Stimulated activated CD8-positive, alpha-beta memory T cell treated with anti-CD3 and anti-CD28 coated beads, Interleukin-15, amount 100 ng/mL, for 48 hours (primary cell): ENCODE data around the gene FASN.
"Not testable (repeated sequence)": the region's sequence is repeated elsewhere in the genome, so short reads cannot be mapped to it uniquely, and the experiment has no call there.

Experiments
- DNase-seq, 2 donors: peaks; one replicate each; pipeline ENCODE4 v3.0.0-alpha.2; 2020; ENCODE audit warnings: low read depth in 2 of 2

Gene FASN

DNA sequence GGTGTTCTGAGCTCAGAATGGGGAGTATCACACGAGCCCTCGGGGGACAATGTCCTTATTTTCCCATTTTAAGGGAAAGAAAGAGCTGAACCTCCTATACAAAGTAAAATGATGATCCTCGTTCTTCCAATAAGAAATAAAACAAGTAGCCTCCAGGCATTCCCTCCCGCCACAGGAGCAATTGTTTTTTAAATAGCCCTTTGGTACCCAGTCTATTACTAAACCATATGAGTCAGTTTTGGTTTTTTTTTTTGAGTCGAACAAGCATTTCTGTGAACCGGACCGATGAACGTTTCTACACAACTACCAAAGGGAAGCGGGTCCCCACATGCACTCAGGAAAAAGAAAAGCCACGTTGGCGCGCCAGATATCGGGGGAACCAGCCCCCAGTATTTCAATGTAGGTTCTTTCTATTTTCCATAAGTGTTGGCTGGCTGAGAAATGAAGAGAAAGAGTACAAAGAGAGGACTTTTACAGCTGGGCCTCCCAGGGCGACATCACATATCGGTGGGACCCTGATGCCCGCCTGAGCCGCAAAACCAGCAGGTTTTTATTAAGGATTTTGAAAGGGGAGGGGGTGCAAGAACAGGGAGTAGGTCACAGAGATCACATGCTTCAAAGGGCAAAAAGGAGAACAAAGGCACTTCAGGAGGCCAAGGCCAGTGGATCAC is 56.8 kb downstream of the FASN start:
- no peak for DNase-seq

DNA sequence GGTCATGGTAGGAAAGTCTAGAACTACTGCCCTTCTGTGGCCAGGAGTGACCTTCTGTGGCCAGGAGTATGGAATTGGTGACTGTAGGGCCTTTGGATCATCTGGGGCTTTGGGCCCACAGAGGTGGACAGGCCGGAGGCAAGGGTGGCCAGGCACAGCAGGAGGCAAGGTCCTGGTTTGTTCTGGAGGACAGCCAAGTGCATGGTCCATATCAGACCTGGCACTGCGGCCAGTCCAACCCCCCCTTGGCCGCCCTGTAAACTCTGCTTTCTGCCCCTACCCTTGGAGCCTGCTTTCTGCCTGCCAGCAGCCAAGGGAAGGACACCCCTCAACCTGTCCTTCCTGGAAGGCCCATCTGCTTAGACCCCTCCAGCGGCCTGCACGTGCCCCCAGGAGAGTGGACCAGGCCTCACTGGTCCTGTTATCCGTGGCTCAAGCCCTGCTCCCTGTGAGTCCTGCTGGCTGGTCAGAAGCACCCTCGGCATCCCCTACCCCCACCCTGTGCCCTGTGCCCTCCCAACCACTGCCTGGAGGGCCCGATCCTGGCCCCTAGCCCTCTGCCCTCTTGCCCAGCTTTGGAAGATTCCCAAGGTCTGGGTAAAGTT is 58.2 kb downstream of the FASN start:
- DNase-seq = no peak

DNA sequence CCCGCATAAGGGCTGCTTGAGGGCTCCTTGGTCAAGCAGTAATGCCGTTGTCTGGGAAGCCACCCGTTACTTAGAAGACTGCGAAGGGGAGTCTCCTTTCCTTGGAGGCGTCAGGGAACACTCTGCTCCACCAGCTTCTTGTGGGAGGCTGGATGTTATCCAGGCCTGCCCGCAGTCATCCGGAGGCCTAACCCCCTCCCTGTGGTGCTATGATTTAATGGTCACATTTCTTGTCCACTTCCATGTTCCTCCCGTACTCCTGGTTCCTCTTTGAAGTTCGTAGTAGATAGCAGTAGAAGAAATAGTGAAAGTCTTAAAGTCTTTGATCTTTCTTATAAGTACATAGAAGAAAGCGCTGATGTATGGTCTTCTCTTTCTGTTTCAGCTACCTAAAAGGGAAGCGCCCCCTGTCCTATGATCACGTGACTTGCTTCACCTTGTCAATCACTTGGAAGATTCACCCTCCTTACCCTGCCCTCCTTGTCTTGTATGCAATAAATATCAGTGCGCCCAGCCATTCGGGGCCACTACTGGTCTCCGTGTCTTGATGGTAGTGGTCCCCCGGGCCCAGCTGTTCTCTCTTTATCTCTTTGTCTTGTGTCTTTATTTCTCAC is 59.1 kb downstream of the FASN start:
- not testable (repeated sequence) for DNase-seq

DNA sequence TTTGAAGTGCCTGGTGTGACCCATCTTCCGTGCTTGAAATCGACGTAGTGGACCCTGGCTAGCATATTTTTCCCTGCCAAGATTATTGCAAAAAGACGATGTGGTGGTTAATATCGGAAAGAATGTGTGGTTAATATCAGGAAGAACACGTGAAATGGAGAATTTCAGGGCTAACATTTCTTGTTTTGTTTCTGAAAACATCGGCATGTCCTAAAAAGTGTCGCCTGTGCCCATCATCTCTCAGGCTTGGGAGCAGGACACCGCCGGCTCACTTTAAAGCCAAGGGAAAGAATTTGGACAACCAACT is 60.2 kb downstream of the FASN start:
- DNase-seq = no peak

DNA sequence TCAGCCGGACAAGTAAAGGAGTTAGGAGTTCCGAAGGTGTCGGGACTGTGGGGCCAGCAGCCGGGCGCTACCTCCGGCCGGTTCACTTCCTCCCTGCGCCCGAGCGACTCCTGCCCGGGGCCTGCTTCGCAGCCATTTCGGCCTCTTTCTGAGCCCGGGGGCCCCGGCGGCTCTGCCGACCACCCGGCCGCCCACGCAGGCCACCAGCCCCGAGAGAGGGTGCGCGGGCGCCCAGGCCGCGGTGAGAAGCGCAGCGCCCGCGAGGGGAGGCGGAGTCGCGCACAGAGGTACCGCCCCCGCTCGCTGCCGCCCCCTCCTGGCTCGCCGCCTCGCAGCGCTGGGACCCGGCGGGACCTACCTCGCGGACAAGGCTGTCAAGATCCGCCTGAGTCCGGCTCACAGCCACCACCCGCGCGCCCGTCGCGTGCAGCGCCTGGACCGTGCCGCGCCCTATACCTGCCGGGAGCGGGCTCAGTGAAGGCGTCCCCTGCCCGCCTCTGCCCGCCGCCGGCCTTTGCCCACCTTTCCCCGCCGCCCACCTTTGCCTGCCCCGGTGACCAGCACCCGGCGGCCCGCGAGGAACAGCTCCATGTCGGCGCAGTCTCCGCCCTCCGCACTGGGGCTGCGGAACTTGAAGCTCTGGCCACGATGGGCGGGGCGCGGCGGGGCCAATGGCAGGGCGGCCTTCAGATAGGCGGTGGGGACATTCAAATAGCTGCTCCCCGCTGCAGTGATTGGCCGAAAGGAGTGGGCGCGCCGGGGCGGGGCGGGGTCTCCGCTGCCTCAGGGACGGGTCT is 60.7 kb downstream of the FASN start, which contains the start of gene DCXR:
DCXR (minus strand) TSS at position 606 of the 797 bp plus-strand sequence; CDS start at position 591, 15 bp downstream.
- peak; percentile 96 to 97 for DNase-seq

DNA sequence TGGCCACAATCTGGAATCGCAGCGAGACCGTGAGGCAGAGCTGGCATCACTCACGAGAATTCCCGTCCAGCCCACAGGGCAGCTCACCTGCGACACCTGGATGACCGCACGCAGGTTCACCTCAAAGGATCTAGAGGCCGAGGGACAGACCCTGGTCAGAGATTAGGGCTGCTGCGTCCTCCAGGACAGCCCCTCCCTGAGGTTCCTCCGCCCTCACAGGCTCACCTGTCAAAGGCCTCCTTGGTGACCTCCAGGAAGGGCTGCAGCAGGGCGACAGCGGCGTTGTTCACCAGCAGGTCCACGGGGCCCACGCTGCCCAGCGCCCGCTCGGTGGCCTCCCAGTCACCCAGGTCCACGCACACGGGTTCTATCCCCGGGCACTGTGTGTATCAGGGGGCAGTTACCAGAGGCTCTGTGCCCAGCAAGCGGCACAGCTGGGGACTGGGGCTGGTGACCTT is 61.4 kb downstream of the FASN start:
- no peak for DNase-seq

DNA sequence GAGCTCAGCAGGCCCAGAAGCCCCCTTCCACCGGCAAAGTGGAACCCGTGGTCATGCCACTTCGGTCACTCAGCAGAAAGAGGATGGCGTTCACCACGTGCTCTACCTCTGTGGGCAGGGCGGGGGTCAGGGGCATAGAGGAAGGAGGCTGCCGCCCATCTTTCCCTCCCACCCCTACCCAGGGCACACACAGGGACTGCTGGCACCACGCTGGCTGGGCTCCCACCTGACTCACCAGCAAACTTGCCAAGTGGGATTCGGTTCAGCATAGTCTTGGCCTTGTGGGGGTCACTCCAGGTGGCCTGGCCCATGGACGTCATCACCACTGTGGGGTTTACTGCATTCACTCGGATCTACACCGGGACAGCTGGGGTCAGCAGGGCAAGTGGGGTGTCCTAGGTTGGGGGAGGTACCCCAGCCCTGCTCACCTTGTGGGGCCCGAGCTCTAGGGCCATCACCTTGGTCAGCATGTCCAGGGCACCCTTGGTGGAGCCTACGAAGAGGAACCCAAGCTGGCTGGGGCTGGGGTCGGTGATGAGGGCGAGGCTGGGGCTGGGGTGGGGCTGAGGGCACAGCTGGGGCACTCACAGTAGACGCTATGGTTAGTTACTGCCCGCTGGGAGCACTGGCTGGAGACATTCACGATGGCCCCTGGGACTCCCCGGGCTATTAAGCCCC is 61.9 kb downstream of the FASN start:
- DNase-seq = no peak

DNA sequence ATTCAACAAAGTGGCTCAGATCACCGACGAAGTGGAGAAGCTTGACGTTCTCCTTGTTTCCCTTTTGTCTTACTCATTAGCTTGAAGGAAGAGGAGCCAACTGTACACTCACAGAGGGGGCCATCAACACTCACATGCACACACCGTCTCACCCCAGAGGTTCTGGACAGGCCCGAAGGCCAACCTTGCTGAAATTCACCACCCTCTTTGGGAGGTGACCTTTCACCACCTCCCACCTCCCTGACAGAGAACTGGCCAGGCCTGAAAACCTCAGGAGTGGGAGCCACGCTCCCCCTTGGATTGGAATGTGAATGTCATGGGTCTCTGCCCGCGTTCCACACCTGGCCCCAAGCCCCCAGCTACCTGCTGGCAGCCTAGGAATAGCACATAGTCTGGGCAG is 62.5 kb downstream of the FASN start:
- no peak for DNase-seq

DNA sequence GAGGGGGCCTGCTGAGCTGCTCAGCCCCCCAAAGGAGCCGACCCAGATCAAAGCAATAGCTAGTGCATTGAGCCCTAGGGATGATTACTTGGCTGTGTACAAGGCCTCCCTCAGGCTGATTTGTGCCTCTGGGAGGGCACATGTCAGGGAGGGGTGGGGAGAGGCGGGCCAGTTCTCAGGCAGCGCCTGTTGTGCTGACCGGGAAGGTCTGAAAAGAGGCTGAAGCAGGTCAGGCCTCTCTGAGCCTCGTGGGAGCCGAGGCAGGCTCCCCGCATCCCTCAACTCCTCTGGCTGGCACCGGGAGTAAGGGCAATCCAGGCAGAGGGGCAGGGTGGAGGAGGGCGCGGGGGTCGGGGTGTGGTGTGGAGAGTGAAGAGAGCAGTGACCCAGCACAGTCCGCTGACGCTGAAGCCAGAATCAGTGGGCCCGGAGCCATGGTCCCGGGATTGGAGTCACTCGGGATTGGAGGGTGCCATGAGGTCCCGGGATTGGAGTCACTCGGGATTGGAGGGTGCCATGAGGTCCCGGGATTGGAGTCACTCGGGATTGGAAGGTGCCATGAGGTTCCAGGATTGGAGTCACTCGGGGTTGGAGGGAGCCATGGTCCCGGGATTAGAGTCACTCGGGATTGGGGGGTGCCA is 63.5 kb downstream of the FASN start:
- no peak for DNase-seq

DNA sequence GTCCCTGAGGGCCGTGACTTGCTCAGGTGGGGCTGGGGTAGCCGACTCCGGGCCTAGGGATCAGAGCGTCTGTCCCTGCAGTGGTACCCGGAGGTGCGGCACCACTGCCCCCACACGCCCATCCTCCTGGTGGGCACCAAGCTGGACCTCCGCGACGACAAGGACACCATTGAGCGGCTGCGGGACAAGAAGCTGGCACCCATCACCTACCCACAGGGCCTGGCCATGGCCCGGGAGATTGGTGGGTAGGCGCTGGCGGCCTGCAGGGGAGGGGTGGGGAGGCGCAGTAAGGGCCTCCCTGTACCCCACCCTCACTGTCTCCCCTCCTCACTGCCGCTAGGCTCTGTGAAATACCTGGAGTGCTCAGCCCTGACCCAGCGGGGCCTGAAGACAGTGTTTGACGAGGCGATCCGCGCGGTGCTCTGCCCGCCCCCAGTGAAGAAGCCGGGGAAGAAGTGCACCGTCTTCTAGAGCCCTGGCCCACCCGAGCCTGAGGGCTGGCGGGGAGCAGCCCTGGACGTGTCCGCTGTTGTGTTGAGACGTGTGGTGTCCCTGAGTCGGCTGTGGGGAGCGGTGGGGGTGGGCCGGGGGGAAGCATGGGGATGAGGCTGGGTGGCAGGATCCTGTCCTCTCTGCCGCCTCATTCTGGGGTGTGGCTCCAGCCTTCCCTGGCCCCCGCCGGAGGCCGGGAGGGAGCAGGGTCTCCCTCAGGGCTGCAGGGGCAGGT is 64.5 kb downstream of the FASN start:
- no peak for DNase-seq

DNA sequence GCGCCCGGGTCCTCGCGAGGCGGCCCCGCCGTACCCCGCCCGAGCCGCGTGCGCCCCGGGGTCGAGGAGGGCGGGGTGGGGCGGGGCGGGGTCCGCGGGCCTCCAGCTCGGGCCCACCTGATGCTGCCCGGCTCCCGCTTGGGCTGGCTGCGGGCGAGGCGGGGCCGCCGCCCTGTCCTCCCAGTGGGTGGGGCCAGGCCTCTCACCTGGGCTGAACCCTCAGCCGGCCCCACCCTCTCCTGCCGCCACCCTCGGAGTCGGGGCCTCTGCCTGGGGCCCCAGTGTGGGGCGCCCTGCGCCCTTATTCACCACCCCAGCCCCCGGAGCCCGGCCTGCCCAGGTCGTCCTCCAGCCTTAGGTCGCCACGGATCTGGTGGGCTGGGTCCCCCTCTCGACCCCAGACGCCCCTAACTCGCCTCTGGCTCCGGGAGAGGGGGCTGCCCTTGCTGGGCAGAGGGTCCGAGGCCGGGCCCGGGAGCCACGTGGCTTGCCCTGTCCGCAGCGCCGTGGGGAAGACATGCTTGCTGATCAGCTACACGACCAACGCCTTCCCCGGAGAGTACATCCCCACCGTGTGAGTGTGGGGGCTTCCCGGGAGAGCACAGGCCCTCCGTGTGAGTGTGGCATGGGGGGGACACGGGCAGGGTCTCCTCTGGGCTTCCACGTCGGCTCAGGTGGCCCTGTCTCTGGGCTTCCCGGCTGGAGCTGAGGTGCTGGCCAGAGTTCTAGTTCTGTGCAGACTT is 66.0 kb downstream of the FASN start:
- DNase-seq = peak in 1 of 2 donors; percentile 46

DNA sequence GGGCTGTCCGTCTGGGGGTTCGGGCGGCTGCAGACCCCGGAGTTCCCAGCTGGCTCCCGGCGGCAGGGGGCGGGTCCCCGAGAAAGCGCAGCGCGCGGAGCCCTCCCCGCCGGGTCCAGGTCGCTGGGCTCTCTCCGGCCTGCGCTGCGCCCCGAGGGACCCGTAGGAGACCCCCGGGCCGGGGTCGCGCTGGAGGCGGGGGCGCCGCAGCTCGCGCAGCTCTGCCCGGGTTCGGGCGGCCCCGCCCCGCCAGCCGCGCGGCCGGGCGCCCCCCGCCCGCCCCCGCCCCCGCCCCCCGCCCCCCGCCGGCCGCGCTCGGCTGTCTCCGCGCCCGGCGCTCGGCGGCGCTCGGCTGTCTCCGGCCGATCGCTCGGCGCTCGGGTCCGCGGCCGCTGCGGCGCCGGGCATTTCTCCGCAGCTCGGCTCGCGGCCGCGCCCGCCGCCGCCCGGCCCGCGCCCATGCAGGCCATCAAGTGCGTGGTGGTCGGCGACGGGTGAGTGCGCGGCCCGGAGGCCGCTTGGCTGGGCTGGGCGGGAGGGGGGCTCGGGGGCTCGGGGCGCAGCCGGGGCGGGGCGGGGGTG is 66.6 kb downstream of the FASN start, which contains the start of gene RAC3:
RAC3 (plus strand) TSS at position 376 of the 582 bp plus-strand sequence; CDS start at position 460, 84 bp downstream.
- DNase-seq = no peak

DNA sequence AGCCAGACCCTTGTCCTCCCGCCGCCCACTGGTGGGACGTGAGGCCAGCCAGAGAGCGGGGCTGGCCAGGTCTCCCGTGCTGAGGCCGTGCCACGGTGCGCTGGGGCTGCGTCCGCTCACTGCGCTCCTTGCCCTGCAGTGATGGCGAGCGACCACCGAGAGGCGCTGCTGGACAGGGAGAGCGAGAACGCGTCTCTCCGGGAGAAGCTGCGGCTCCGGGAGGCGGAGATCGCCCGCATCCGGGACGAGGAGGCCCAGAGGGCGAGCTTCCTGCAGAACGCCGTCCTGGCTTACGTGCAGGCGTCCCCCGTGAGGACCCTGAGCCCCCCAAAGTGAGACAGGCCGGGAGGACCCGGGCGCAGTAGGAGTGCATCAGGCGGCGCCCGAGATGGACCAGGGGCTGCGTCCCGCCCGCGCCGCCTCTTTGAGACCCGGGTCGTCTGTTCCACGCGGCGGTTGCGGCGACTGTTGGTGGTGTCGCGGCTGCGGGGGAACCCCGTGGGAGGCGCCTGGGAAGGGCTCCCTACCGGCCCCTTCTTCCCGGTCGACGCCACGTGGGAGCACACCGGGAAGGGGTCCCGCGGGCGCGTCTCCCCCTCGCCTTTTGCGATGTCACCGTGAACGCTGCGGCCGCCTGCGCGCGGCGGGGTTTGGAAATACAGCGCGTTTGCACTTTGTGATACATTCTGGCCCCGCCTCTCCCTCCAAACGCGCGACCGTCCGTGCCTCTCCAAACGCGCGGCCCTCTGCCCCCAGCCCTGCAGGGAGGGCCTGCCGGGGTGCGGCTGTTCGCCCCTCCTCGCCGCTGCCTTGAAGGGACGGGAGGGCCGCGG is 67.3 kb downstream of the FASN start:
- DNase-seq = peak; percentile 70 to 72

DNA sequence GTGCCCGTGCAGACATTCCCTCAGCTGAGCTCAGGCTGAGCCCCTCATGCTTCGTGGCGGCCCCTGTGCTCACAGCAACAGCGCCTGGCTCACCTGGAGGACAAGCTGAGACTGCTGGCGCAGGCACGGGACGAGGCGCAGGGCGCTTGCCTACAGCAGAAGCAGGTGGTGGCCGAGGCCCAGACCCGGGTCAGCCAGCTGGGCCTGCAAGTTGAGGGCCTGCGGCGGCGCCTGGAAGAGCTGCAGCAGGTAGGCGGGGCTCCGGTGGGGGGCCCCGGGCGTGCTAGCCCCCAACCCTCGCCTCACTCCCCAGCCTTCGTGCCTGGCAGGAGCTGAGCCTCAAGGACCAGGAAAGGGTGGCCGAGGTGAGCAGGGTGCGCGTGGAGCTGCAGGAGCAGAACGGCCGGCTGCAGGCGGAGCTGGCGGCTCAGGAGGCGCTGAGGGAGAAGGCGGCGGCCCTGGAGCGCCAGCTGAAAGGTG is 68.0 kb downstream of the FASN start:
- DNase-seq = no peak

DNA sequence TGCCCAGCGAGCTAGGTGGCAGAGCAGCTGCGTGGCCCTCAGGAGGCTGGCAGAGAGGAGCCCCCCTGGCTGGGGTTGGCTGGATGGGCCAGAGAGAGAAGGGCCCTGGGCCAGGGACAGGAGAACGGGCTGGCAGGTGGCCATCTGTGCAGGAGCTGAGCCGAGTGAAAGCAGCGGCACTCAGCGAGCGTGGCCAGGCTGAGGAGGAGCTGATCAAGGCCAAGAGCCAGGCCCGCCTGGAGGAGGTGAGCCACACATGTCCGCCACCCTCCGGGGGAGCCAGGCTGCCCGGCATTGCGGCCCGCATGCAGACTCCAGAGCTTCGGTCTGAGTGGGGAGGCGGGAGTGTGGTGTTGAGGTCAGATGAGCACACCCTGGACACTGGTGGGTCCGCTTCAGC is 68.6 kb downstream of the FASN start:
- DNase-seq = no peak

DNA sequence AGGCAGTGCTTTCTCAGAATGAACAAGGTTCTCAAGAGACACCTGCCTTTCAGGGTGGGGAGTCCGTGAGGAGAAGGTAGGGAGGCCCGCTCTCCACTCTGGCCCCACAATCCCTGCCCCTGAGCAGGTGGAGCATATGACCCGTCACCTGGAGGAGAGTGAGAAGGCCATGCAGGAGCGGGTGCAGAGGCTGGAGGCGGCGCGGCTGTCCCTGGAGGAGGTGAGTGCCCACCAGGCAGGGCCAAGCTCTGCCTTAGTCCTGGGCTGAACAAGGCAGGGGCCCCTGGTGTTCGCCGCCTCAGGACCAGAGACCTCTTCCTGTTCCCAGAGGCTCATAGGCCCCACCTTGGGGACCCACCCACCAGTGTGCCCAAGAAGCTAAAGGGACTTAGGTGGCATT is 69.1 kb downstream of the FASN start:
- no peak for DNase-seq
